ENCODE results near the gene SELPLG. TPM values are rescaled to one million over a fixed set of nuclear protein-coding genes. Genes with fewer than 3 reads are reported as not detected.

The SELPLG gene
- total RNA-seq, 1 experiment from 2014 or later: 0.34 TPM

DNA sequence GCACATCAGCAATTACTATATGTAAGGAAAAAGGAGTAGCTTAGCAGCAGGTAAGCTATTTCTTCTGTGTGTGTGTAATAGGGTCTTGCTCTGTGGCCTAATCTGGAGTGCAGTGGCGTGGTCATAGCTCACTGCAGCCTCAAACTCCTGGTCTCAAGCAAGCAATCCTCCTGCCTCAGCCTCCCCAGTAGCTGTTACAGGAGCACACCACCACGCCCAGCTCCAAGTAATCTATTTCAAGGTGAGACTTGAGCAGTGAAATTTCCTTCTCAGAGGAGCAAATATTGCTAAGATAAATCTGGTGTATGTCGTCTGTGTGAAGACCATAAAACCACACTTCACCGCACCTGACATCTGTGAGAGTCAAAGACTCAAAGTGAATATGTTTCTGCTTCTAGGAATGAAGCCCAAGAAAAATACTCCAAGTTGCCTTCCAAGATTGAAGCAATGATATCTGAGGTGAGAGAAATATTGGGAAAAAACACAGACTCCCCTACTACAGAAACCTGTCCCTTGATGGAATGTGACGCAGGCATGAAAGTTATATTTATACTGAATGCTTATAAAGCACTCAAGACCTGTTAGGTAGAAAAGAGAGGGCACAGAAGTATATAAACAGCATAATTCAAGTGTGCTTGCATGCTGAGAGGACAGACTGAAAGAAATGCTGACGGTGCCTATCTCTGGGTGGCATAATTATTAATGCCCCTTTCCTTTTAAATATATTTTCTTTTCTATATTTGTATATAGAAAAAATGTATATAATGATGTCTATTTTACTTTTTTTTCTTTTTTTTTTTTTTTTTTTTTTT lies 2.5 kb upstream of the SELPLG start:
- Histone ChIP-seq H3K27me3 (replicated peaks; ENCODE audit: insufficient read depth, low read depth, low read length, poor library complexity) (no peaks in the 10 kb centered on the region), H3K36me3 (ENCODE audit: insufficient read depth, low read length, poor library complexity, severe bottlenecking) (no peaks in the 10 kb centered on the region), H3K4me3 (ENCODE audit: low read depth, low read length, poor library complexity, severe bottlenecking) (no peak overlapping the region), H3K9me3 (ENCODE audit: low read depth, low read length, poor library complexity, severe bottlenecking) (no peaks in the 10 kb centered on the region), H3K27ac (ENCODE audit: low read depth, low read length, poor library complexity, severe bottlenecking) (no peak overlapping the region), H3K4me1 (ENCODE audit: insufficient read depth, low read length, poor library complexity, severe bottlenecking) (no peaks in the 10 kb centered on the region)
- TF ChIP-seq, protein P1, sequence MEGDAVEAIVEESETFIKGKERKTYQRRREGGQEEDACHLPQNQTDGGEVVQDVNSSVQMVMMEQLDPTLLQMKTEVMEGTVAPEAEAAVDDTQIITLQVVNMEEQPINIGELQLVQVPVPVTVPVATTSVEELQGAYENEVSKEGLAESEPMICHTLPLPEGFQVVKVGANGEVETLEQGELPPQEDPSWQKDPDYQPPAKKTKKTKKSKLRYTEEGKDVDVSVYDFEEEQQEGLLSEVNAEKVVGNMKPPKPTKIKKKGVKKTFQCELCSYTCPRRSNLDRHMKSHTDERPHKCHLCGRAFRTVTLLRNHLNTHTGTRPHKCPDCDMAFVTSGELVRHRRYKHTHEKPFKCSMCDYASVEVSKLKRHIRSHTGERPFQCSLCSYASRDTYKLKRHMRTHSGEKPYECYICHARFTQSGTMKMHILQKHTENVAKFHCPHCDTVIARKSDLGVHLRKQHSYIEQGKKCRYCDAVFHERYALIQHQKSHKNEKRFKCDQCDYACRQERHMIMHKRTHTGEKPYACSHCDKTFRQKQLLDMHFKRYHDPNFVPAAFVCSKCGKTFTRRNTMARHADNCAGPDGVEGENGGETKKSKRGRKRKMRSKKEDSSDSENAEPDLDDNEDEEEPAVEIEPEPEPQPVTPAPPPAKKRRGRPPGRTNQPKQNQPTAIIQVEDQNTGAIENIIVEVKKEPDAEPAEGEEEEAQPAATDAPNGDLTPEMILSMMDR (conservative IDR thresholded peaks at IDR 0.05; ENCODE audit: low read depth, low read length): no peak
- TF ChIP-seq EZH2 (IDR thresholded peaks at IDR 0.05; ENCODE audit: borderline replicate concordance, low read depth, low read length, poor library complexity, severe bottlenecking): no peak
- BruUV-seq (replicated peaks): no TSS peak
- POLR2A ChIA-PET (ENCODE audit: low non-redundant PET): no interaction called here
- intact Hi-C loops (cut with micrococcal nuclease; ENCODE audit: unreplicated experiment): no loop called here
- CTCF ChIA-PET: no interaction called here
- DNase-seq (ENCODE audit: low spot score): no peak

DNA sequence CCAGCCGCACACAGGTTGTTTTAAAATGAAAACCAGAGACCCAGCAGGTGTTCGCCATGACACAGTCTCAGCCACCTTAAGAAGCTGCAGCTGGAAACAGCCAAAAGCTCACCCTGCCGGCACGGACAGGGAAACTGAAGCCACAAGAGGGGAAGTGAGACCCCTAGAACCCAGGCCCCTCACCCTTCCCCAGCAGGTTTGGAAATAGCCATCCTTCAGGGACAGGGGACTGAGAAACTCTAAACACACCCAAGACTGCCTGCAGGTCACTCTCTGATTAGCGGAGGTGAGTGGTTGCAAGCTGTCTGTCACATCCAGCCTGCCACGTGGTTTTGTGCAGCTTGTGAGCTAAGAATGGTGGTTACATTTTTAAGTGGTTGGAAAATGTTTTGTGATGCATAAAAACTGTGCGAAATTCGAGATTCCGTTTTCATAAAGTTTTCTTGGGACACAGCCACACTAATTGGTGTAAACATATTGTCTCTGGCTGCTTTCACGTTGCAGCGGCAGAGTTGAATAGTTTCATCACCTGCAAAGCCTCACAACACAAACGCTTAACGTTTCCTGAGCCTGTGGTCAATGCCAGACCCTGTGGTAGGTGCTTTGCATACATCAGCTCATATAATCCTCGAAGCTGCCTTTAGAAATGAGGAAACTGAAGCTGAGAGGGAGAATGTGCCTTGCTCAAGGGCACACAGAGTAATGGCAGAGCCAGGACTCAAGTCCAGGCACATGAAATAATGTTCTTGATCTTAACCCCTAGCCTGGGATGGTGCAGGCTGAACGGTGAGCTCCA lies 1.7 kb upstream of the SELPLG start:
- DNase-seq (ENCODE audit: low spot score): no peak
- TF ChIP-seq, protein P1 (conservative IDR thresholded peaks at IDR 0.05; ENCODE audit: low read depth, low read length): no peak
- TF ChIP-seq EZH2 (IDR thresholded peaks at IDR 0.05; ENCODE audit: borderline replicate concordance, low read depth, low read length, poor library complexity, severe bottlenecking): no peak
- Histone ChIP-seq H3K27ac (ENCODE audit: low read depth, low read length, poor library complexity, severe bottlenecking) (no peak overlapping the region), H3K9me3 (ENCODE audit: low read depth, low read length, poor library complexity, severe bottlenecking) (no peaks in the 10 kb centered on the region), H3K36me3 (ENCODE audit: insufficient read depth, low read length, poor library complexity, severe bottlenecking) (no peaks in the 10 kb centered on the region), H3K4me1 (ENCODE audit: insufficient read depth, low read length, poor library complexity, severe bottlenecking) (no peaks in the 10 kb centered on the region), H3K4me3 (ENCODE audit: low read depth, low read length, poor library complexity, severe bottlenecking) (no peak overlapping the region), H3K27me3 (replicated peaks; ENCODE audit: insufficient read depth, low read depth, low read length, poor library complexity) (no peaks in the 10 kb centered on the region)
- no TSS peak for BruUV-seq (replicated peaks)
- CTCF ChIA-PET: no interaction called here
- POLR2A ChIA-PET (ENCODE audit: low non-redundant PET): no interaction called here
- intact Hi-C loops (cut with micrococcal nuclease; ENCODE audit: unreplicated experiment): no loop called here

DNA sequence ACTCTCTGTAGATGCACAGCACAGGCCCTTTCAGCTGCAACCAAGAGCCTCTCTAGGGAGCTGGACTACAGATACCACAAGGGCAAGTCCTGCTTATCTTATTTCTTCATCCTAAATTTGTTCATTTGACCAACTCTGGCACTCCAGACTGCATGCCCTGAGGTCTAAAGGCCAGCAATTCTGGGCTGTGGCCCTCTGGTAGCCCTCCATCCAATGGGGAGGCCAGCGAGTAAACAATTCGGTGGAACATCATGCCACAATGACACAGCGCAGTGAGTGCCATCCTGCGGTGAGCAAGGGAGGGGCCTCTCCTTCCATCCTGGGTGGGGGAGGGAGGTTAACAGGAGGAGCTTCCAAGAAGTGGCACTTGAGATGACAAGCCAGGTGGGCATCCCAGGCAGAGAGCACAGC lies 652 bp upstream of the SELPLG start:
- ChIA-PET POLR2A (ENCODE audit: low non-redundant PET) (no interaction called here), CTCF (no interaction called here)

More for the DNA sequence above, 652 bp upstream of the SELPLG start:
- no peaks in the 10 kb centered on the region for H3K4me1 ChIP-seq (ENCODE audit: insufficient read depth, low read length, poor library complexity, severe bottlenecking)
- H3K27me3 ChIP-seq (replicated peaks; ENCODE audit: insufficient read depth, low read depth, low read length, poor library complexity): no peaks in the 10 kb centered on the region
- H3K27ac ChIP-seq (ENCODE audit: low read depth, low read length, poor library complexity, severe bottlenecking): no peak overlapping the region
- no peak for DNase-seq (ENCODE audit: low spot score)
- H3K9me3 ChIP-seq (ENCODE audit: low read depth, low read length, poor library complexity, severe bottlenecking): no peaks in the 10 kb centered on the region
- BruUV-seq (replicated peaks): no TSS peak
- intact Hi-C loops (cut with micrococcal nuclease; ENCODE audit: unreplicated experiment): no loop called here
- TF ChIP-seq EZH2 (IDR thresholded peaks at IDR 0.05; ENCODE audit: borderline replicate concordance, low read depth, low read length, poor library complexity, severe bottlenecking): no peak
- TF ChIP-seq, protein P1 (conservative IDR thresholded peaks at IDR 0.05; ENCODE audit: low read depth, low read length): no peak
- H3K36me3 ChIP-seq (ENCODE audit: insufficient read depth, low read length, poor library complexity, severe bottlenecking): no peaks in the 10 kb centered on the region
- H3K4me3 ChIP-seq (ENCODE audit: low read depth, low read length, poor library complexity, severe bottlenecking): no peak overlapping the region

Measured in A673 (cell line).